ENCODE measurements around the gene ADAM22.

GRCh38 chr7:87966271-87966670 lies 32.2 kb downstream of the ADAM22 start:
- TF ChIP-seq POLR2AphosphoS5 (IDR thresholded peaks at IDR 0.05; ENCODE audit: borderline replicate concordance, low read depth, low read length) (no peak), EZH2 (IDR thresholded peaks at IDR 0.05) (no peak), FOXP2 (optimal IDR thresholded peaks at IDR 0.05; ENCODE audit: control extremely low read depth, extremely low read length, insufficient read depth) (no peak)
